ENCODE results near the gene GRK4. TPM values are rescaled to one million over a fixed set of nuclear protein-coding genes. Genes with fewer than 3 reads are reported as not detected.
"Not testable (repeated sequence)": the region's sequence is repeated elsewhere in the genome, so short reads cannot be mapped to it uniquely, and the experiment has no call there.

GRK4 gene
- total RNA-seq = 14.9 and 16.2 TPM in 2 replicates
- long read RNA-seq, partial matches to known transcripts = 0 of 2 reads
- long read RNA-seq, other reads (novel, unspliced or antisense) = 2 of 2 reads

- peak; percentile 93 for DNase-seq (ENCODE audit: low spot score, unreplicated experiment)
- no peaks in the 10 kb centered on the region for H3K27me3 Mint-ChIP-seq
- H3K27ac Mint-ChIP-seq = peak within 1 kb of the TSS; percentile 96
- H3K9me3 Mint-ChIP-seq (ENCODE audit: low read depth) = no peaks in the 10 kb centered on the region
- TF ChIP-seq, protein P1, sequence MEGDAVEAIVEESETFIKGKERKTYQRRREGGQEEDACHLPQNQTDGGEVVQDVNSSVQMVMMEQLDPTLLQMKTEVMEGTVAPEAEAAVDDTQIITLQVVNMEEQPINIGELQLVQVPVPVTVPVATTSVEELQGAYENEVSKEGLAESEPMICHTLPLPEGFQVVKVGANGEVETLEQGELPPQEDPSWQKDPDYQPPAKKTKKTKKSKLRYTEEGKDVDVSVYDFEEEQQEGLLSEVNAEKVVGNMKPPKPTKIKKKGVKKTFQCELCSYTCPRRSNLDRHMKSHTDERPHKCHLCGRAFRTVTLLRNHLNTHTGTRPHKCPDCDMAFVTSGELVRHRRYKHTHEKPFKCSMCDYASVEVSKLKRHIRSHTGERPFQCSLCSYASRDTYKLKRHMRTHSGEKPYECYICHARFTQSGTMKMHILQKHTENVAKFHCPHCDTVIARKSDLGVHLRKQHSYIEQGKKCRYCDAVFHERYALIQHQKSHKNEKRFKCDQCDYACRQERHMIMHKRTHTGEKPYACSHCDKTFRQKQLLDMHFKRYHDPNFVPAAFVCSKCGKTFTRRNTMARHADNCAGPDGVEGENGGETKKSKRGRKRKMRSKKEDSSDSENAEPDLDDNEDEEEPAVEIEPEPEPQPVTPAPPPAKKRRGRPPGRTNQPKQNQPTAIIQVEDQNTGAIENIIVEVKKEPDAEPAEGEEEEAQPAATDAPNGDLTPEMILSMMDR (IDR thresholded peaks at IDR 0.05; ENCODE audit: unreplicated experiment) = peak; percentile 41
- peaks cover 26% of the 10 kb centered on the region for H3K4me1 Mint-ChIP-seq (ENCODE audit: low read depth)
- H3K4me3 Mint-ChIP-seq (ENCODE audit: low read depth) = peak within 1 kb of the TSS; percentile 93
- peaks cover 5% of the 10 kb centered on the region for H3K36me3 Mint-ChIP-seq (ENCODE audit: insufficient read depth)
These were observed at the start of gene GRK4, which contains the start of gene NOP14 for GRCh38 chr4:2963175-2963965. TSS of gene GRK4 (plus strand) at chr4:2963571. CDS start at chr4:2964071, 500 bp downstream. TSS of gene NOP14 (minus strand) at chr4:2963406. CDS start at chr4:2963319, 87 bp downstream.

GRCh38 chr4:2914256-2915126 lies 48.9 kb upstream of the GRK4 start:
- no peak overlapping the region for H3K27ac Mint-ChIP-seq

DNA sequence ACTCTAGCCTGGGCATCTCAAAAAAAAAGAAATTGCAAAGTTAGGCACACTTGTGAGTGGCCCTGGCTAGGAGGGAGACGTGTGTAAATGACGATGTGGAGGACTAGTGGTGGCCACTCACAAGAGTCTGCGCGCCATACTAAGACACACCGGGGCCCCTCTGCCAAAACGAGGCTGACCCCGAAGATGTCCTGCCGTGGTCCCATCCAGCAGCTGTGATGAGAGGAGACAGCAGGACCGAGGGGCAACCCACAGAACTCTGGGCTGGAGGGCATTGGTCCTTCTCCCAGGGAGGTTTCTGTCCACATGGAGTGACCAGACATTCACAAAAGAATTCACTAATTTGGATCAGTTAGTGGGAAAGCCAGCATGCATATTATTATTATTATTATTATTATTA lies 47.6 kb upstream of the GRK4 start:
- no peak overlapping the region for H3K27ac Mint-ChIP-seq
- TF ChIP-seq, protein P1 (IDR thresholded peaks at IDR 0.05; ENCODE audit: unreplicated experiment) = no peak
- DNase-seq (ENCODE audit: low spot score, unreplicated experiment) = no peak
- H3K36me3 Mint-ChIP-seq (ENCODE audit: insufficient read depth) = peaks cover 51% of the 10 kb centered on the region
- H3K27me3 Mint-ChIP-seq = no peaks in the 10 kb centered on the region
- peaks cover 22% of the 10 kb centered on the region for H3K9me3 Mint-ChIP-seq (ENCODE audit: low read depth)
- no peak overlapping the region for H3K4me3 Mint-ChIP-seq (ENCODE audit: low read depth)
- no peaks in the 10 kb centered on the region for H3K4me1 Mint-ChIP-seq (ENCODE audit: low read depth)

More at GRCh38 chr4:2914256-2915126, 48.9 kb upstream of the GRK4 start:
- no peak overlapping the region for H3K4me3 Mint-ChIP-seq (ENCODE audit: low read depth)
- TF ChIP-seq, protein P1 (IDR thresholded peaks at IDR 0.05; ENCODE audit: unreplicated experiment) = no peak
- peaks cover 7% of the 10 kb centered on the region for H3K4me1 Mint-ChIP-seq (ENCODE audit: low read depth)
- DNase-seq (ENCODE audit: low spot score, unreplicated experiment) = no peak
- H3K27me3 Mint-ChIP-seq = no peaks in the 10 kb centered on the region
- H3K9me3 Mint-ChIP-seq (ENCODE audit: low read depth) = peaks cover 14% of the 10 kb centered on the region
- peaks cover 46% of the 10 kb centered on the region for H3K36me3 Mint-ChIP-seq (ENCODE audit: insufficient read depth)

DNA sequence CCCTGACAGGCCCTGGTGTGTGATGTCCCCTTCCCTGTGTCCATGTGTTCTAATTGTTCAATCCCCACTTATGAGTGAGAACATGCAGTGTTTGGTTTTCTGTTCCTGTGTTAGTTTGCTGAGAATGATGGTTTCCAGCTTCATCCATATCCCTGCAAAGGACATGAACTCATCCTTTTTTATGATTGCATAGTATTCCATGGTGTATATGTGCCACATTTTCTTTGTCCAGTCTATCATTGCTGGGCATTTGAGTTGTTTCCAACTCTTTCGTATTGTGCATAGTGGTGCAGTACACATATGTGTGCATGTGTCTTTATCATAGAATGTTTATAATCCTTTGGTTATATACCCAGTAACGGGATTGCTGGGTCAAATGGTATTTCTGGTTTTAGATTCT lies 46.7 kb upstream of the GRK4 start:
- not testable (repeated sequence) for H3K27ac Mint-ChIP-seq; DNase-seq (ENCODE audit: low spot score, unreplicated experiment)

DNA sequence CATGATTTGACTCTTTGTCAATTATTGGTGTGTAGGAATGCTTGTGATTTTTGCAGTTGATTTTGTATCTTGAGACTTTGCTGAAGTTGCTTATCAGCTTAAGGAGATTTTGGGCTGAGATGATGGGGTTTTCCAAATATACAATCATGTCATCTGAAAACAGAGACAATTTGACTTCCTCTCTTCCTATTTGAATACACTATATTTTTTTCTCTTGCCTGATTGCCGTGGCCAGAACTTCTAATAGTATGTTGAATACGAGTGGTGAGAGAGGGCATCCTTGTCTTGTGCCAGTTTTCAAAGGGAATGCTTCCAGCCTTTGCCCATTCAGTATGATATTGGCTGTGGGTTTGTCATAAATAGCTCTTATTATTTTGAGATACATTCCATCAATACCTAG lies 45.1 kb upstream of the GRK4 start:
- not testable (repeated sequence) for H3K27me3 Mint-ChIP-seq; H3K4me1 Mint-ChIP-seq (ENCODE audit: low read depth); DNase-seq (ENCODE audit: low spot score, unreplicated experiment); H3K4me3 Mint-ChIP-seq (ENCODE audit: low read depth)
- Mint-ChIP-seq H3K9me3 (ENCODE audit: low read depth) (peaks cover 22% of the 10 kb centered on the region), H3K36me3 (ENCODE audit: insufficient read depth) (peaks cover 56% of the 10 kb centered on the region), H3K27ac (peak overlapping the region; percentile 77)

More for the DNA sequence above, 46.7 kb upstream of the GRK4 start:
- not testable (repeated sequence) for H3K27me3 Mint-ChIP-seq; H3K4me1 Mint-ChIP-seq (ENCODE audit: low read depth); H3K4me3 Mint-ChIP-seq (ENCODE audit: low read depth)
- peaks cover 22% of the 10 kb centered on the region for H3K9me3 Mint-ChIP-seq (ENCODE audit: low read depth)
- peaks cover 53% of the 10 kb centered on the region for H3K36me3 Mint-ChIP-seq (ENCODE audit: insufficient read depth)

DNA sequence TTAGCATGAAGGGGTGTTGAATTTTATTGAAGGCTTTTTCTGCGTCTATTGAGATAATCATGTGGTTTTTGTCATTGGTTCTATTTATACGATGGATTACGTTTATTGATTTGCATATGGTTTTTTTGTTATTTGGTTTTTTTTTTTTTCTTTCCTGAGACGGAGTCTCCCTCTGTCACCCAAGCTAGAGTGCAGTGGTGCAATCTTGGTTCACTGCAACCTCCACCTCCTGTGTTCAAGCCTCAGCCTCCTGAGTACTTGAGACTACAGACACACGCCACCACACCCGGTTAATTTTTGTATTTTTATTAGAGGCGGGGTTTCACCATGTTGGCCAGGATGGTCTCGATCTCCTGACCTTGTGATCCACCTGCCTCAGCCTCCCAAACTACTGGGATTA lies 44.7 kb upstream of the GRK4 start:
- not testable (repeated sequence) for DNase-seq (ENCODE audit: low spot score, unreplicated experiment); H3K4me1 Mint-ChIP-seq (ENCODE audit: low read depth); H3K4me3 Mint-ChIP-seq (ENCODE audit: low read depth); H3K27me3 Mint-ChIP-seq
- Mint-ChIP-seq H3K9me3 (ENCODE audit: low read depth) (peaks cover 22% of the 10 kb centered on the region), H3K36me3 (ENCODE audit: insufficient read depth) (peaks cover 59% of the 10 kb centered on the region), H3K27ac (peak overlapping the region; percentile 77)

DNA sequence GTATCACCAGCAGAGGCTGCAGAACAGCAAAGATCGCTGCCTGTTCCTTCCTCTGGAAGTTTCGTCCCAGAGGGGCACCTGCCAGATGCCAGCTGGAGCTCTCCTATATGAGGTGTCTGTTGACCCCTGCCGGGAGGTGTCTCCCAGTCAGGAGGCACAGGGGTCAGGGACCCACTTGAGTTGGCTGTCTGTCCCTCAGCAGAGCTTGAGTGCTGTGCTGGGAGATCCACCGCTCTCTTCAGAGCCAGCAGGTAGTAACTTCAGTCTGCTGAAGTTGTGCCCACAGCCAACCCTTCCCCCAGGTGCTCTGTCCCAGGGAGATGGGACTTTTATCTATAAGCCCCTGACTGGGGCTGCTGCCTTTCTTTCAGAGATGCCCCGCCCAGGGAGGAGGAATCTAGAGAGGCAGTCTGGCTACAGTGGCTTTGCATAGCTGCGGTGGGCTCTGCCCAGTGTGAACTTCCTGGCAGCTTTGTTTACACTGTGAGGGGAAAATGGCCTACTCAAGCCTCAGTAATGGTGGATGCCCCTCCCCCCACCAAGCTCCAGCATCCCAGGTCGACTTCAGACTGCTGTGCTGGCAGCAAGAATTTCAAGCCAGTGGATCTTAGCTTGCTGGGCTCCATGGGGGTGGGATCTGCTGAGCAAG lies 40.8 kb upstream of the GRK4 start:
- H3K9me3 Mint-ChIP-seq (ENCODE audit: low read depth) = peaks cover 18% of the 10 kb centered on the region
- not testable (repeated sequence) for H3K4me1 Mint-ChIP-seq (ENCODE audit: low read depth); H3K4me3 Mint-ChIP-seq (ENCODE audit: low read depth); DNase-seq (ENCODE audit: low spot score, unreplicated experiment); H3K27me3 Mint-ChIP-seq
- peaks cover 43% of the 10 kb centered on the region for H3K36me3 Mint-ChIP-seq (ENCODE audit: insufficient read depth)
- H3K27ac Mint-ChIP-seq = peak overlapping the region; percentile 65

Measured in progenitor cell of endocrine pancreas (in vitro differentiated cells).